DMS153 treated with DMSO at 0.1 percent for 48 hours (cell line): ENCODE data around the gene GUCD1.
"Not testable (repeated sequence)": the region's sequence is repeated elsewhere in the genome, so short reads cannot be mapped to it uniquely, and the experiment has no call there.

ENCODE experiments used
- DNase-seq: peaks from one replicate; lab custom pipeline; 2025; ENCODE audit not compliant: unreplicated experiment; lab: John Stamatoyannopoulos, UW

The GUCD1 gene

DNA sequence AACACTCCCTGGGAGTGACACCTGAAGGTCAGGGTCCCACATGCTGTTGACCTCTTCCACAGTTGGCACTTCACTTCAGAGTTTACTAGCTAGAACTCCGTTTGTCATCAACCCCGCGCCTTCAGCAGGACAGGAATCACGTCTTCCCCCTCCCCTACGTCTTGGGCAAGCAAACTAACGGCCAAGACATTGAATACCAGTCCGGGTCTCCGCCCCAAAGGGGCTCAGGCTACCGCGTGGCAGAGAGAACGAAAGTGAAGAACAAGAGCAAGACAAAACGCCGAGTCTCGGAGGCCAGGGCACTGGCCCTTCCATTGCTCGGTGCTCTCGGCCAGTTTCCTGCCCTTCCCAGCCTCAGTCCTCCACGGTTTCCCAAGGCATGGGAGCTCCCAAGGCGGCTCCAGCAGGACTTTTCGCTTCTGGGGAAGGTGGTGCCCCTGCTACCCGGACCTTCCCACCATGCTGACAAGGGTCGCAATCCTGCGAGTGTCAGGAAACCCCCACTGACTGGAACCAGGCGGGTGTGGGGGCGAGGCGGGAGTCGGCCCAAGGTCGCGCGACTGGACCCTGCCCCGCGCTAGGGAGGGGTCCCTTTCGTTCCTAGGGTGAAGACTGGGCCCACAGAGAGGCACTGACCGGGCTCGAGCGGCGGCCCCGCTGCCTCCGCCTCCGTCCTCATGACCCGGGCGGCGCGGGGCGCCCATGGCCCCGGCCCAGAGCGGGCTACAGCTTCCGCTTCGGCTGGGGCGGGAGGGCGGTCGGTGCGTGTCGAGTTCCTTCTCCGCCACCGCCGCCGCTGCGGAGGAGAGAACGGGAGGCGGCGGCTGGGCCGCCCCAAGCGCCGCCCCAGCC lies at the start of gene GUCD1:
Gene GUCD1, minus strand, starts transcription at position 826 of the 852 bp plus-strand sequence. Its CDS starts 147 bp downstream, at position 679.
- DNase-seq = no peak

DNA sequence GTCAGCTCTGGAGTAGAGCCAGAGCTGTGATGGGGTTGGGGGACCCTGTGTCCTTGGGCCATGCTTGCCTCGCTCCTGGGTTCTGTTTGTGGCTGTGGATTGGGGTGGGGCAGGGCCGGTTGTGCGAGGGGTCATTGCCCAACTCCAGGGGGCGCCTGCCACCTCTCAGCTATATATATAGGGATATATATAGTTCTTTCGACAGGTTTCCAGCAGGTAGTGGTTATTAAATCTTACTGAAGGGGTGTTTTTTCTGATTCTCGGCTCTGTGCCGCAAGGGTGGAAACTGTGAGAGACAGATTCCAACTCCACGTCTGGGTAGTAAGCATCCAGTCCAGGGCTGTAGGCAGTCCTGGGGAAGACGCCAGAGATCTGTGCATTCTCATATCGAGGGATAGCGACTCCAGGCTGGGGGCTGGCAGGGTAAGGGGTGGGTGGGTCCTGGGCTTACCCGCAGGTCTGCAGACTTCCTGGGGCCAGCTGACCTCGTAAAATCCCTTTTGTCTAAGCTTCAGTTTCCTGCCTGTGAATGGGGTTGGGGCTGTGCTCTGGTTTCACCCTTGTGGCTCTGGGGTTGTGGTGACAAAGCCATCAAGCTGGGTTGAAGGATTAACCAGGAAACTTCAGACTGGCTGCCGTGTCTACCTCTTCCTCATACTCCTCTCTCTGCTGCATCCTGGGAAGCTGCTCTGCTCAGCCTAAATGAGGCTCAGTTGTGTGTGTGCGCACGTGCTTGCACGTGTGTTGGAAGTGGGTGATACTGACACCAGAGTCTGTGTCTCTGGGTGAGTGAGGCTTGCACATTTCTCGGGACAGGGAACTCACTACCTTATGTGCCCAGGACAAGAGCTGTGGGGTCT lies 49.1 kb upstream of the GUCD1 start:
- DNase-seq = peak; percentile 17

DNA sequence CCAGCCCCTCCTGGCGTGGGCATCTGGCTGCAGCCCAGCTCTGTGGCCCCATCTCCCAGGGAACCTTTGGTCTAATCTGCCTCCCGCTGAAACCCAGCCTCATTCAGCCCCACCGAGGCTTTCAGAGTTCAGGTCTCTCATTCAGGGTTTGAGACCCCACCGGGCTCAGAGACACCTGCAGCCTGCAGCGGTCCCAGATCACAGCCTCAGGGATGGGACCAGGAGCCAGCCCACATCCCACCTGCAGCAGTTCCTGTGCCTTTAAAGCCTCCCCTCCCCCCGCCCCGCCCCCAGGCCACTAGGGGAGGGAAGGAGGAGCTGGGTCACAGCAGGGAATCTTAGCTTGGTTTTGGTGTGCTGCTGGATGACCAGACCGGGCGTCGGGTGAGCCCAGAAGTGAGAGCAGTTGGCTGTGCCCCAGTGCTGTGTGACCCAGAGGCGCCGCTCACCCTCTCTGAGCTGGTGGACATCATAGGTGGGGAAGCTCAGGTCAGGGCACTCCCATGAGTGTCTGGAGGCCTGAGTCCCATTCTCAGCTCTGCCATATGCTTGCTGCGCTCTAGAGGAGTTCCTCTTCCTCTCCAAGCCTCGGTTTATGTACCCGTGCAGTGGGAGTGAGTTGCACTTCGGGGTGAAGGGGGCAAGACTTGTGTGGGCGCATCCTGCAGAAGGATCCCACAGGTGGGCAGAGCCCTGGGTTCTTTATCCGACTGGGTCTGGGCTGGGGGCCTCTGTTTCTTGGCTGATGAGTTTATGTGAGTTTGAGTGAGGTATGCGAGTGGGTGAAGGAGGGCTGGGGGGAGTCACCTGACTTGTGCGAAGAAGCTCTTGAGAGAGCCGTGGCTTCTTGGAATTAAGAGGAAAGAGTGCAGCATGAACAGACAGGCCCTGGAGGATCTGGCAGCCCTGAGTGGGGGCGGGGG lies 48.2 kb upstream of the GUCD1 start, which contains the start of gene GGT1:
Gene GGT1, plus strand, starts transcription at position 347 of the 923 bp plus-strand sequence. CDS start 7,889 bp downstream, outside the sequence.
- DNase-seq = not testable (repeated sequence)

DNA sequence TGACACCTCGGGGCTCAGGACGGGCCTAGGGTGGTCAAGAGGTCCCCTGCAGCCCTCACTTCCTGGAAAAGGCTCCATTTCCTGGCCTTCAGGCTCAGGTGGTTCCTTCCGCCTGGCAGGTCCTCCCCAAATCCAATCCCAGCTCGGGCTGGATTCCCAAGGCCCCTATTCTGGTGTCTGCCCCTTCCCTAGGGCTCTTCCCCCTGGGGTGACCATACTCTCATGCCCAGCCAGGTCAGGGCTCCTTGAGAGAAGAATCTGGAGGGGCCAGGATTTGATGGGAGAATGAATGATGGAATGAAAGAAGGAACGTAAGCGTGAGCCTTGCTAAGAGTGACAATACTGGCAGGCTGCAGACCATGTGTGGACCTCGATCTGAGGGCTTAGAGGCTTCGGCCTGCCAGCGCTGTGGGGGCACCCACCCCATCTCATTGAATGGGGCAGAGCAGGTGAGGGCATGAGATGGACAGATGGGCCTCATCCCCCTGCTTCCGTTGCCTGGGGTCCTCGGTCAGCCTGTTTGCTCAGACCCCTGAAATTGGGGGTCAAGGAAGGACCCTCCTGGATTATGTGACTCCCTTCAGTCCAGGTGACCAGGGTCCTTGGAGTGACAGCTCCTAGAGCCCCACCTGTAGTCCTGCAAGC lies 47.3 kb upstream of the GUCD1 start:
- not testable (repeated sequence) for DNase-seq

DNA sequence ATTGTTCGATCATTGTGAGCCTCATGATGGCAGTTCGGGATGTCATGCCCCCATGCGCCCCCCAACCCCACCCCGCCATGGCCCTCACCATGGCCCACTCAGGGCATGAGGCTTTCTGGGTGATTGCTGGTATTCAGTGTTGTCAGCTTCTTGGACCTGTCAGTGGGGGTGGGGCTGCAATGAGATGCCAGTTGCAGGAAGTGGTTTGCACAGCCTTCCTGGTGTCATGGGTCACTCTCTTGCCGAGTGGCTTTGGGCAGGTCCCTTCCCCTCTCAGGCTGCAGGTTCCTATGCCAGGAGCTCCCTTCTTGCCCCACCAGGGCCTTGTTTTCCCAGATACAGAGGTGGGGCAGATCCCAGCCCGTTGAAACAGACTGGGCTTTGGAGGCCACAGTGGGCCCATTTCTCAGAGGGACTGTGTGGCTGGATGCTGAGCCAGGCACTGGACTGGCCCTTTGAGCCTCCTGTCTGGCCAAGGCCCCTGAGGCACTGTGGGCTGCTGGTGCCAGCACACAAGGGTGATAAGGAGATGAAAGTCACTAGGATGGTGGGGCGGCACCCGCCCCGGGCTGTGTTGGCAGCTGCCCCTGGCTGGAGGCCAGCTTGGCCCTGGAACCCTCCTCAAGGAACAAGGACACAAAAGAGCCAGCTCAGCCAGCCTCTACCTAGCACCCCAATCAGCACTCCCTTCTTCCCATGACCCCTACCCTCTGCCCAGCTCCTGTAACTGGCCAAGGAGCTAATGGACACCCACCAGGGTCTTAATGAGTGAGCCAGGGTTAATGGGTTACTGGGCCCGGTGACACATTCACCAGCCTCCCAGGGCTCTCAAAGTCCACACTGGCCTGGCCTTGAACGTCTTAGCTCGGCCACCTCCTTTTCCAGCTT lies 46.5 kb upstream of the GUCD1 start:
- peak; percentile 11 for DNase-seq

DNA sequence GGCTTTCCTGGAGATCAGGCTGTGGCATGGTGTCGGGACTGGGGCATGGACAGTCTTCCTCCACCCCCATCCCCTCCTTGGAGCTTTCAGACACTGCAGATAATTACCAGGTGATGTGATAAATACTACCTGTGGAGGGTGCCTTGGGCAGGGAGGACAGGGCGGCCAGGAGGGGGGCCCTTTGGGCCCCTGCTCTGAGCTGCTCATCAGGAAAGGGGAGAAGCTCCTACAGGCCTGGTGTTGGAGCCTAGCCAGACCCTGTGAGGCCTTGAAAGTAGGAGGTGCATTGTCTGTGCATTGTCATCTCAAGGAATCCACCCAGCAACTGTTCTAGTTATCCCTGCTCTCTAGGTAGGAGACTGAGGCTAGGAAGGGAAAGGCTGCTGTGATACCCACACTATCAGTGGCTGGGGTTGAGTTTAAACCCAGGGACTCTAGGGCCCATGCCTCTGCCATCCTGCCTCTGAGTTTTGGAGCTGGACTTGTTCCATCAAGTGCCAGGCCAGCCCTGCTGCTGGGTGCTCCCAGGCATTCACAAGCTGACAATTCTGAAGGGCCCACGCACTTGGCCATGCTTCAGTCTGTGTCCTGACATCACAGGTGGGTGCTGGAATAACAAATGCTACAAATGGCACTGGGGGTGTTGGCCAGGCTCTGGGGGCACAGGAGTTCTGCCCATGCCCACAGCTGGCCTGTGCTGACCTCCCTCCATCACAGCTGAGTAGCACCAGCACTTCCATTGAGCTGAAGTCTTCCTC lies 45.2 kb upstream of the GUCD1 start:
- DNase-seq = not testable (repeated sequence)

DNA sequence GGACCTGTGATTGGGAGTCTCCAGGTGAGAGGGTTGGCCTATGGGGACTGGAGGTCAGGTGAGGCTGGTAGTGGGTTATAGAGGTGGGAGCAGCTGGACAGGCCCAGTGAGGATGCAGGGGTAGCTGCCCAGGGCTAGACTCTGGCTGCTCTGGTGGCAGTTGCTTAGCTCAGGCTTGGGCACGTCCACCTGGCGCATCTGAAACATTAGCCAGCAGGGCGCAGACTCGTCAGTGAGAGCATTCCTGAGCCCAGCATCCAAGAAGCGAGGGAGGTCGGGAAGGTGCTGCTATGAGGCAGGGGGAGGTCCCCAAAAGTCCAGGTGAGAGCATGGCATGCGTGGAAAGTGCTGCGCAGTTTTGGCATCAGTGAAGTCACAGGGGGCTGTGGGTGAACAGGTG lies 44.6 kb upstream of the GUCD1 start:
- no peak for DNase-seq

DNA sequence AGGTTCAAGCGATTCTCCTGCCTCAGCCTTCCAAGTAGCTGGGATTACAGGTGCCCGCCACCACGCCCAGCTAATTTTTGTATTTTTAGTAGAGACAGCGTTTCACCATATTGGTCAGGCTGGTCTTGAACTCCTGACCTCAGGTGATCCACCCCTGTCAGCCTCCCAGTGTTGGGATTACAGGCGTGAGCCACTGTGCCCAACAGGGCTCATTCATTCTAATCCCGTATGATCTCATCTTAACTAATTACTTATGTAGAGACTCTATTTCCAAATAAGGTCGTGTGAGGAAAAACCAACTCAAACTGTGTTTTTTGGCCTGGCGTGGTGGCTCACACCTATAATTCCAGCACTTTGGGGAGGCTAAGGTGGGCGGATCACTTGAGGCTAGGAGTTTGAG lies 42.1 kb upstream of the GUCD1 start:
- not testable (repeated sequence) for DNase-seq

DNA sequence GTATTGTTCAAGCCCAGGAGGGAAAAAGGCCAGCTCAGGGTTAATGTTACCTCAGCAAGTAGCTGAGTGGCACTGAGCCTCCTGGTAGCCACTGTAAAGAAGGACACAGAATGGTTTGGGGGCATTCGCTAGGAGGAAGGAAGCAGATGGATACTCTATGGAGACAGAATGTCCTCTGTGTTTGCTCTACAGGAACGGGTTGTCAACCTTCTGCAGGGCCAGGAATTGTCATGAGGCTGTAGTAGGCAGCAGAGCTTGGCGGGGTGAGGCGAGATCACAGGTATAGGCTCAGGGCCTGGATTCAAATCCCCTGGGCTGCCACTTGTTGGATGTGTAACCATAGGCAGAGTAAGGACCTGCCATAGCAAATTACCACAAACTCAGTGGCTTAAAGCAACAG lies 40.9 kb upstream of the GUCD1 start:
- DNase-seq = no peak

DNA sequence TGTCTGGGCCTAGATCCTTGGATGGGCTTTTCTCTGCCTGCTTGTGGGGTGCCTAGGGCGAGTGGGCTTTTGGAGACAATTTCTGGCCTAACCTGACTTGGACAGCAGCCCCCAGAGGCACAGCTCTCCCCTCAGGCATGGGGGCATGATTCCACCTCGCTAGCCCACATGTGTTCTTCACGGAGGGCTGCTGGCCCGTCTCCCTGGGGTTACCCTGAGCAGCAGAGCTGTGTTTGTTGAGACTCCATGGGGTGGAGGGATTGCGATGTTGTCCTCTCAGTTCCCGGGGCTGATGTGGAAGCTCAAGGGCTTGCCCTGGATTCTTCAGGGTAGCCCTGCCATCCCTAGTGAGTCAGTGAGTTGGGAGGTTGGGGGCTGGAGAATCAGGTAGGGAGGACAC lies 40.3 kb upstream of the GUCD1 start:
- DNase-seq = no peak

DNA sequence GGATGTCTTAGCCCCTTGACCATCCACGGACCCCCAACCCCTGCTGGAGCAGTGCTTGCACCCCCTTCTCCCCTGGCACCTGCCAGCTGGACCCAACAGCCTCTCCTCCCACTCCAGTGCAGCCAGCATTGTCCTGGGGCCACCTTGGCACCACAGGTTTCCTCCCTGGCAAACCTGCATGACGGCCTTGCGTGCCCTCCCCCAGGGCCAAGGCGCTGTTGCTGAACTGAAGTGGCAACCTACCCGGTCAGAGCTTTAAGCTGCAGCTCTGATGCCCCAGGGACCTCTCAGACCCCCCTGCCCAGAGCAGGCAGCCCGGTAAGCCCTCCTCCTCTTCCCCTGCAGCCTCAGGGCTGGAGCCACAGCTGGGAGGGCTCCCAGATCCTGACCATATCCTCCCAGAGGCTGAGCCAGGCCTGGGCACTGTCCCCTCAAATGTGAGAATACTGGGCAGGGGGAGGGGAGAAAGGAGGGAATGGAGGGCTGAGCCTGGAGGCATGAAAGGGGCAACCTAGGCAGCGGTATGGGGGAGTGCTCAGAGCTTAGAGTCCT lies 39.7 kb upstream of the GUCD1 start:
- DNase-seq = no peak

DNA sequence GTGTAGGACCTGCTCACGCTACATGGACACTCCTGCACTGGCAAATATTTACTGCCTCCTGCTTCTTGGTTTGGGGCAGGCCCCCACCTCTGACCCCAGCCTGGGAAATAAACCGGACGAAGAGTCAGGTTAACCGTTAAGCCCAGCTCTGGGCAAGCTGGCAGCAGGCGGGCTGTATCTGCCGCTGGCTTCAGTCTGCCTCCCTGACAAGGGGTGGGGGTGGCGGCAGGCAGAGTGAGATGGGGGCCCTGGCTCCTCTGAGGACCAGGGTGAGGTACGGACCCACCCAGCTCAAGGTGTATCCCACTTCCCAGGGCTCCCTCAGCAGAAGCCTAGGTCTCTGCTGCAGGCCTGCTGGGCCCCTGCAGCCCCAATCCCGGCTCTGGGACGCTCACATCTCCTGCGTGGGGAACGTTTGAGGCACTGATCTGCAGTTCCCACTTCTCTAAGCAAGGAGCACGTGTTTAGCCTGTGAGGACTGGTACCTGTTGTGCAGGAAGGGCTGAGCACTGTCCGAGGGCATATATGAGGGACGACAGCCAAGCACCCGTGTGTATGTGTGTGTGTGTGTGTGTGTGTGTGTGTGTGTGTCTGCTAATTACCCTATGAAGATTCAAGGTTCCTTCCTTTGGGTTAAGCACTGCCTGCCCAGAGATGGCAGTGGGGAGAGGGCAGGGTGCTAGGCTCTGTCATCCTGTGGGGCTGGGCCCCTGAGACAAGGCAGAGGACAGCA lies 39.1 kb upstream of the GUCD1 start:
- no peak for DNase-seq

DNA sequence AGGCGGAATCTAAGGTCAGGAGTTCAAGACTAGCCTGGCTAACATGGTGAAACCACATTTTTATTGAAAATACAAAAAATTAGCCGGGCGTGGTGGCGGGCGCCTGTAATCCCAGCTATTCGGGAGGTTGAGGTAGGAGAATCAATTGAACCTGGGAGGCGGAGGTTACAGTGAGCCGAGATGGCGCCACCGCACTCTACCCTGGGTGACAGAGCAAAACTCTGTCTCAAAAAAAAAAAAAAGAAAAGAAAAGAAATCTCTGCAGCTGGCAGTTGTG lies 38.6 kb upstream of the GUCD1 start:
- not testable (repeated sequence) for DNase-seq

DNA sequence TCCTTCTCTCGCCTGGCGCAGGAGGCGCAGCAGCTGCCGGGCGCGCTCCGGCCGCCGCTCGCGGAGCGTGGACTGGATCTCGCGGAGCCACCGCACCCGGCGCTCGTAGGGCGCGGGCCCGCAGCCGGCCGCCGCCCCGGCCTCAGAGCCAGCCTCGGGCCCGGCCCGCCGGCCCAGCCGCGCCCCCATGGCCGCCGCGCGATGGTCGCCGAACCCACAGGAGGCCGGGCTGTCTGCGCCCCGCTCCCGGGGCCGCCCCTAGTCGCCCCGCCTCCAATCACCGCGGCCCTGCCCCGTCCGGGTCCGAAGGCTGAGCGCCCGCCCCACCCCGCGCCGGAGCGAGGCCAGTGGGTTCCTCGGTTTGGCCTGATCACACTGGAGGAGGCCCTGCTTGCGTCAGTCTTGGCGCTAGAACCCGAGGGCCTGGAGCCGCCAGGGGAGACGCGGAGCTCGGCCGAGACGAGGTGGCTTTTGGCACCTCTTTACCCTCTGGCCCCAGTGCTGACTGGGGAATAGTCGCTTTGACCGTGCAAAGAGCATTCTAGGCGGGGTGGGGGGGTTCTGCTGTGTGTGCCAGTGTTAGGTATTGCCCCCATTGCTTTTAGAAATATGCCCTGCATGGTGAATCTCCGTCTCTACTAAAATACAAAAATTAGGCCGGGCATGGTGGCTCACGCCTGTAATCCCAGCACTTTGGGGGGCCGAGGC lies 38.1 kb upstream of the GUCD1 start, which contains the start of gene LRRC75B:
Gene LRRC75B, minus strand, starts transcription at position 223 of the 708 bp plus-strand sequence. Its CDS starts 34 bp downstream, at position 189.
- DNase-seq = peak; percentile 13

DNA sequence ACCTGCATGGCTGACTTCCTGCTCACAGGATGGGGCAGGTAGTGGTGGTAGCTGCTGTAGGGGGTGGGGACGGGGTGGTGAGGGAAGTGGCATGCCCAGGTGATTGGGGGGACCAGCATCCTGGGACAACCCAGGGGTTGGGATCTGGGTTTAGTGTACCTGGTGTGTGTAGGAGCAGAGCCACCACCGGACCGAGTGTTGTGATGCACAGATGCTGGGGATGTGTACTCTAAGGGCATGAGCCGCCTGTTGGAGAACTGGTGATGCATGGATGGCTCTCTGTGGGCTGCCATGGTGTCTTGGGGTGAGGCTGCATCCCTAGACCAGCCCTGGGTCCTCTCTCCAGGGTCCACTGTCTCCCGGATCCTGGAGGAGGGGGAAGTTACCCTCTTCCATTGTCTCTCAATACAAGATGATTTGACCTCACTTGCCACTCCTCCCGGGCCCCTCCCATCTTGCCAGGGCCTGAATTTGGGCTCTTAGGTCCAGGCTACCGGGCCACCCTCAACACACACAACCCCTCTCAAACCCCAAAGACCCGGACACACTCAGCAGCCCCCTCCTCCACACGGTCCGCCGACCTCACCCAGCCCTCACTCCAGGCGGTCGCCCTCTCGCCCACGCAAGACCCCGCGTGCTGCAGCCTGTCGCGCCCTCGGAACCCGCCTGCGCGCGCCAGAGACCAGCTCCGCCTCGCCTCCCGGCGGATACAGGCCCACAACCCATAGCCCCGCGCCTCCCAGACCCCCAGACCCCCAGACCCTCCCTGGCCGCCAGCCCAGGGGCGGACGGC lies 37.3 kb upstream of the GUCD1 start:
- no peak for DNase-seq

DNA sequence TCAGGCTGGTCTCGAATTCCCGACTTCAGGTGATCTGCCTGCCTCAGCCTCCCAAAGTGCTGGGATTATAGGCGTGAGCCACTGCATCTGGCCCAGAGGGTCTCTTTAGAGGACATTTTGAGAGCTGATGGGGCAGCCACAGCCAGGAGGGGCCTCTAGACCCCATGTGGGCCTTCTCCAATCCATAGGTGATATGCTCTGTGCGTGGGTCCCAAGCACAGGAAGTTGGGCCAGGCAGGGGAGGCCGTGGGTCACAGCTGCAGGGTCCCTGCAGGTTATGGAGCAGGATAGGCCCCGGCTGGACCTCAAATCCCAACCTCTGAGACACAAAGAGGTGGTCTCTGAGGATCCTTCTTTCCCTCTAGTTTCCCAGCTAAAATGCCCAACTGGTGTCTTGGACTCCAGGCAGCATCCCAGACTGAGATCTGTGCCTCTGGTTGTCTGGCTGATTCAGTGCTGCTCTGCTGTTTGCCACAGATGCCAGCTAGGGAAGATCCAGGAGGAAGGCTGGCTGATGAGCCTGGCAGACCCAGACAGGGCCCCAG lies 36.4 kb upstream of the GUCD1 start:
- DNase-seq = no peak
